IMR-90 (cell line): ENCODE measurements around the gene SNX14. TPM values are rescaled to one million over a fixed set of nuclear protein-coding genes. Genes with fewer than 3 reads are reported as not detected.

ENCODE experiments used
- ATAC-seq: fragments of 200-7000 bp; cut with Tn5 transposase; 2 replicates; pipeline ENCODE4 v1.9.1; 2020; ENCODE audit warnings: low read depth, mild to moderate bottlenecking, moderate library complexity
- BruUV-seq: library from RNA; stranded (reverse); fragments of 400-500 nt; replicated peaks from 2 replicates; lab custom pipeline; 2021; lab: Mats Ljungman, UMichigan
- CTCF ChIA-PET: fragments of 300-600 bp; formaldehyde crosslinking; extraction: SDS; loops from one replicate; lab custom pipeline; 2021; ENCODE audit warnings: antibody characterized with exemption; lab: Yijun Ruan, JAX
- POLR2A ChIA-PET: fragments of 300-600 bp; sonication (Branson Sonifier 250); formaldehyde crosslinking; loops from one replicate; lab custom pipeline; 2022; ENCODE audit warnings: antibody characterized with exemption; ENCODE audit not compliant: unreplicated experiment; lab: Charles Lee
- DNase-seq: peaks from one replicate; pipeline ENCODE4 v3.0.0; 2013
- H2AFZ ChIP-seq: replicated peaks from 2 replicates; pipeline ENCODE3; 2013; ENCODE audit warnings: low read length, mild to moderate bottlenecking; ENCODE audit not compliant: poor library complexity
- H2AK5ac ChIP-seq: 2 replicates; pipeline ENCODE4 v1.6.1; 2013; ENCODE audit warnings: low read depth, low read length, inconsistent platforms
- H2AK9ac ChIP-seq: replicated peaks from 2 replicates; pipeline ENCODE3; 2013; ENCODE audit warnings: mild to moderate bottlenecking, low read depth, low read length, moderate library complexity; ENCODE audit not compliant: poor library complexity
- H2BK120ac ChIP-seq: 2 replicates; pipeline ENCODE4 v1.6.1; 2013; ENCODE audit warnings: low read depth, low read length, inconsistent platforms
- H2BK15ac ChIP-seq: 3 replicates; pipeline ENCODE4 v1.6.1; 2013; ENCODE audit warnings: low read depth, low read length, inconsistent platforms
- H2BK20ac ChIP-seq: 2 replicates; pipeline ENCODE4 v1.6.1; 2013; ENCODE audit warnings: low read depth, mild to moderate bottlenecking, inconsistent platforms, low read length, moderate library complexity
- H2BK5ac ChIP-seq: 2 replicates; pipeline ENCODE4 v1.6.1; 2013; ENCODE audit warnings: mild to moderate bottlenecking, low read depth, low read length, inconsistent platforms; ENCODE audit not compliant: poor library complexity, severe bottlenecking
- H3K14ac ChIP-seq: replicated peaks from 2 replicates; pipeline ENCODE4 v1.6.1; 2013; ENCODE audit warnings: low read depth, low read length, inconsistent platforms
- H3K18ac ChIP-seq: 2 replicates; pipeline ENCODE4 v1.6.1; 2013; ENCODE audit warnings: low read depth, low read length, control low read depth
- H3K23ac ChIP-seq: 2 replicates; pipeline ENCODE4 v1.6.1; 2013; ENCODE audit warnings: low read depth, low read length, inconsistent platforms
- H3K27ac ChIP-seq: 2 replicates; pipeline ENCODE4 v1.5.1; 2013; ENCODE audit warnings: mild to moderate bottlenecking, control low read depth, low read length; ENCODE audit not compliant: insufficient read depth
- H3K27me3 ChIP-seq: 2 replicates; pipeline ENCODE4 v1.6.1; 2013; ENCODE audit warnings: low read length; ENCODE audit not compliant: control insufficient read depth, insufficient read depth
- H3K36me3 ChIP-seq: 2 replicates; pipeline ENCODE4 v1.6.1; 2013; ENCODE audit warnings: low read length, mixed read lengths; ENCODE audit not compliant: control insufficient read depth, insufficient read depth
- H3K4ac ChIP-seq: 2 replicates; pipeline ENCODE4 v1.6.1; 2013; ENCODE audit warnings: low read depth, low read length, inconsistent platforms
- H3K4me1 ChIP-seq: 2 replicates; pipeline ENCODE4 v1.6.1; 2013; ENCODE audit warnings: low read length, mixed read lengths; ENCODE audit not compliant: control insufficient read depth, insufficient read depth
- H3K4me2 ChIP-seq: 2 replicates; pipeline ENCODE4 v1.6.1; 2013; ENCODE audit warnings: low read depth, mild to moderate bottlenecking, control low read depth, low read length, moderate library complexity
- H3K4me3 ChIP-seq: 2 replicates; pipeline ENCODE4 v1.5.1; 2013; ENCODE audit warnings: low read depth, mild to moderate bottlenecking, control low read depth, low read length, moderate library complexity; ENCODE audit not compliant: insufficient read depth
- H3K56ac ChIP-seq: 2 replicates; pipeline ENCODE4 v1.6.1; 2013; ENCODE audit warnings: low read length, inconsistent platforms; ENCODE audit not compliant: insufficient read depth; ENCODE audit errors: extremely low read depth
- H3K79me1 ChIP-seq, 2 experiments: 2 replicates each; pipeline ENCODE4 v1.6.1; 2013; ENCODE audit warnings: low read length in 2 of 2, inconsistent platforms in 1 of 2, low read depth in 1 of 2
- H3K9ac ChIP-seq: 2 replicates; pipeline ENCODE4 v1.6.1; 2013; ENCODE audit warnings: low read depth, low read length, control low read depth
- H3K9me1 ChIP-seq: 2 replicates; pipeline ENCODE4 v1.6.1; 2013; ENCODE audit warnings: low read length, inconsistent platforms; ENCODE audit not compliant: insufficient read depth
- H3K9me3 ChIP-seq: 2 replicates; pipeline ENCODE4 v1.6.1; 2013; ENCODE audit warnings: low read length; ENCODE audit not compliant: control insufficient read depth, insufficient read depth
- H4K20me1 ChIP-seq: 2 replicates; pipeline ENCODE4 v1.6.1; 2013; ENCODE audit warnings: low read length, inconsistent platforms; ENCODE audit not compliant: insufficient read depth
- H4K5ac ChIP-seq: 2 replicates; pipeline ENCODE4 v1.6.1; 2013; ENCODE audit warnings: mild to moderate bottlenecking, low read depth, low read length, control low read depth
- H4K8ac ChIP-seq, 2 experiments: 2 replicates each; pipeline ENCODE4 v1.6.1; 2013; ENCODE audit warnings: low read depth in 2 of 2, low read length in 2 of 2, control low read depth in 1 of 2, inconsistent platforms in 1 of 2
- H4K91ac ChIP-seq: 2 replicates; pipeline ENCODE4 v1.6.1; 2013; ENCODE audit warnings: low read depth, low read length, inconsistent platforms; ENCODE audit not compliant: insufficient read depth
- CEBPB ChIP-seq: IDR thresholded peaks from 2 replicates; pipeline ENCODE4 v1.6.1; 2012; ENCODE audit warnings: low read depth, low read length, improper control_type of control experiment
- MAFK ChIP-seq: IDR thresholded peaks from 2 replicates; pipeline ENCODE4 v1.6.1; 2012; ENCODE audit warnings: low read depth, low read length, improper control_type of control experiment
- MAZ ChIP-seq: IDR thresholded peaks from 2 replicates; pipeline ENCODE4 v1.6.1; 2012; ENCODE audit warnings: low read depth, mild to moderate bottlenecking, low read length, improper control_type of control experiment, moderate library complexity, borderline replicate concordance
- NFE2L2 ChIP-seq: fragments of 150-350 bp; IDR thresholded peaks from 2 replicates; pipeline ENCODE4 v1.6.1; 2016; ENCODE audit warnings: low read depth, mild to moderate bottlenecking, low read length
- RAD21 ChIP-seq: IDR thresholded peaks from 2 replicates; pipeline ENCODE4 v1.6.1; 2012; ENCODE audit warnings: low read length, improper control_type of control experiment
- RFX5 ChIP-seq: IDR thresholded peaks from 2 replicates; pipeline ENCODE4 v1.8.0; 2012; ENCODE audit warnings: low read depth, mild to moderate bottlenecking, low read length, moderate library complexity
- SMC3 ChIP-seq: fragments of 150-350 bp; IDR thresholded peaks from 2 replicates; pipeline ENCODE4 v1.6.1; 2016; ENCODE audit warnings: low read depth, mild to moderate bottlenecking, antibody characterized with exemption, low read length, moderate library complexity
- WGBS, 2 experiments: methylation state at CpG; one replicate each; pipeline versions ENCODE4 v1.1.5 to v1.1.7; 2013; ENCODE audit warnings: missing lambda C conversion rate in 2 of 2; ENCODE audit not compliant: insufficient read length in 1 of 2; ENCODE audit errors: extremely low coverage in 2 of 2; 5-methylcytosine and 5-hydroxymethylcytosine counted together
- dilution Hi-C: fragments of 300-500 bp; cut with HindIII; formaldehyde crosslinking; loops from one replicate; pipeline ENCODE4 v1.14.3; 2018; ENCODE audit warnings: low sequenced_read_pairs; ENCODE audit not compliant: unreplicated experiment
- in situ Hi-C: fragments of 300-500 bp; cut with MboI; formaldehyde crosslinking; loops from 3 replicates; pipeline ENCODE4 v1.14.3; 2019; ENCODE audit warnings: low sequenced_read_pairs, inconsistent platforms, mixed read lengths
- intact Hi-C: fragments of 100-400 bp; cut with micrococcal nuclease; formaldehyde crosslinking; loops from 2 replicates; pipeline ENCODE4 v1.10.0; 2022
- polyA plus RNA-seq, 3 experiments: library from polyadenylated mRNA; depleted of rRNA; stranded (reverse); fragments of >200 nt; gene quantifications; 2 replicates each; pipeline ENCODE4 v1.2.3, GENCODE V29; 2012; ENCODE audit warnings: low replicate concordance in 1 of 3
- total RNA-seq: library from RNA; depleted of rRNA; stranded (reverse); fragments of >200 nt; gene quantifications from 2 replicates; pipeline ENCODE4 v1.2.3, GENCODE V29; 2012

SNX14 gene
- total and polyA plus RNA-seq, 2 of the 4 experiments (the other 2 are of a cell fraction): 39.9 to 61.8 TPM

DNA sequence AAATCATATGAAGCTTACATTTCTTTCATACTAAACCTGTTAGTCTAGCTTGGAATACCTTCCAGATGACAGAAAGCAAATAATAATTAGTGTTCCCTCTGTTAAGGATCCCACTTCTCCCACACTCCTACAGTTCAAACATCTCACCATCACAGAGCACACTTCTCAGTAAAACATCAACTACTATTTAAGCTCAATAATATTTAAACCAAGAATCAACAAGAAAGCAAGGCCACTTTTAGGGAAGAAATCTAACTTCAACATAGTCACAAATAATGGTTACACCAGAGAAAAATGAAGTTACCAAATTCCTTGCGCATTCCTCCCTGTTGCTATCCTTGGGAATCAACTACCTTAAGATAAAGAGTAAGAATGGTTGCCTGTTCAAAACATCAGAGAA, 1.6 kb downstream of the SNX14 start (continued):
- no peak for TF ChIP-seq MAZ
- no peak for TF ChIP-seq CEBPB
- TF ChIP-seq RFX5: no peak
- TF ChIP-seq NFE2L2: no peak
- TF ChIP-seq RAD21: no peak

GRCh38 chr6:85591207-85591606, 2.5 kb downstream of the SNX14 start:
- WGBS, 2 experiments: no CpG with 5 or more reads among the region's 1 CpG
- no peak overlapping the region for H3K4me2 ChIP-seq
- BruUV-seq: no TSS peak
- H3K4me1 ChIP-seq: peaks cover 2% of the 10 kb centered on the region; the same call in 1 of the 2 replicates
- H3K79me1 ChIP-seq: peaks cover 27 to 44% of the 10 kb centered on the region in 2 experiments
- H3K9me3 ChIP-seq: no peaks in the 10 kb centered on the region
- peaks cover 1% of the 10 kb centered on the region; the same call in 1 of the 2 replicates for H3K36me3 ChIP-seq
- no peak overlapping the region for H3K23ac ChIP-seq
- H3K27me3 ChIP-seq: no peaks in the 10 kb centered on the region
- no peak for DNase-seq
- H3K4me3 ChIP-seq: no peak overlapping the region
- H2BK15ac ChIP-seq: no peak overlapping the region
- H3K27ac ChIP-seq: no peak overlapping the region
- no peak overlapping the region for H4K8ac ChIP-seq
- no peak overlapping the region for H3K9ac ChIP-seq
- H4K20me1 ChIP-seq: peaks cover 10% of the 10 kb centered on the region
- H2AK9ac ChIP-seq: no peak overlapping the region
- in situ Hi-C loops (no loop called here), intact Hi-C loops (loop anchor here (5.0 kb wide), 2 partner anchors 86 to 229 kb away; no protein-coding TSS in a partner anchor), dilution Hi-C loops (no loop called here)
- no peaks in the 10 kb centered on the region for H3K9me1 ChIP-seq
- H3K18ac ChIP-seq: no peak overlapping the region
- H4K5ac ChIP-seq: no peak overlapping the region
- TF ChIP-seq MAFK (peak; percentile 74), SMC3 (no peak)
- no peak overlapping the region for H3K4ac ChIP-seq
- no peak overlapping the region for H3K14ac ChIP-seq
- CTCF ChIA-PET: no interaction called here
- no peak overlapping the region for H2AFZ ChIP-seq
- H2BK5ac ChIP-seq: no peak overlapping the region
- H2BK120ac ChIP-seq: no peak overlapping the region
- POLR2A ChIA-PET: no interaction called here
- no peak overlapping the region for H2BK20ac ChIP-seq
- H4K91ac ChIP-seq: no peak overlapping the region
- no peak overlapping the region for H3K56ac ChIP-seq
- no peak overlapping the region for H2AK5ac ChIP-seq
- ATAC-seq: no peak
